GM18858 (cell line): Measurements from ENCODE around the gene AGXT.

Experiments
- ATAC-seq: cut with Tn5 transposase; IDR thresholded peaks from one replicate; pipeline ENCODE4 v1.9.1; 2021; ENCODE audit not compliant: unreplicated experiment

AGXT gene

DNA sequence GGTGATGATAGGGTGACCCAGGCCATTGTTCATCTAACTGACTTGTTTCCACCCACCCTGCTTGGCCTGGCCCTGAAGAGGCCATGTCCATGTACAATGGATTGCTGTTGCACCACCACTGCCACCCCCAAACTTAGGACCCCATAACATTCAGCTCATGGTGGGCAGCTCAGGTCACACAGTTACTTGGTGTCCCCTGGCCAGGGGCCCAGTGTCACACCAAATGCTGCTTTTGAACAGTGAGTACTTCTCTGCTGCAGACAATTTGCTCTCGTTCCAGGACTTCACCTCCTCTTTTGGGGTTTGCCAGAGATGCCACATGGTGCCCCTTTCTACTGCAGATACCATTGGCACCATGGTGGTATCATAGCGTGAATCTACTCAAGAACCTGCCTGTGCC is 15.6 kb downstream of the AGXT start:
- ATAC-seq: no peak

DNA sequence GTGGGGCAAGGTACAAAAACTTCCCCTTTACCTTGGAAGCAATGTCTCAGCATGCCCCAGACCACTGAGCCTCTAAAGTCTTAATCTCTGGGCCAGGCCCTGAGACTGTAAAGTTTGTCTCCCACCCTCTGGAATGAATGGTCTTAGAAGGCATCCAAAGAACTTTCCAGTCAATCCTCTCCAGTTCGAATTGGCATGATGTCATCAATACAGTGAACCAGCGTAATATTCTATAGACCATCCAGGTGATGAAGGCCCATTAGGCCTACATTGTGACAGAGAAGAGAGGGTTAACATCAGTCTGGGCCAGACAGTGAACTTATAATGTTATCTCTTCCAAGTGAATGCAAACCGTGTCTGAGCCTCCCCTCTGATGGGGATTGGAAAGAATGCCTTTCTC is 16.1 kb downstream of the AGXT start:
- no peak for ATAC-seq

DNA sequence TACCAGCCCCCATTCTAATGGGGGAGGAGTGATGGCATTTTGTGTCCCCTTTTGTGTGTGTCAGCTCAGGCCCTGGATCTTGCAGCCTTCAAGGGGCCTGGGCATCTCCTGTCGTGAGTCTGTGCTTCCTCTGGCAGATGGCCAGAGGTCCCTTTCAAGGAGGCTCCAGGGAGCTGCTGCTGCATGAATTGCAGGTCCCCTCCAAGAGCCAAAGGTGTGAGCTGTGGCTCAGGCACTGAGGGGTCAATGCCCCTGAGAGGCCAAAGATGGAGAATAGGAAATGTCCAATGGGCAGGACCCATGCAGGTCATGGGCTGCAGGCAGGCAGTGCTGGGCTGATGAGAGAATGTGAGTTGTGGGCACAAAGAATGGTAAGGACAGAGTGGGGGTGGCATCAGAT is 16.9 kb downstream of the AGXT start:
- ATAC-seq: no peak

DNA sequence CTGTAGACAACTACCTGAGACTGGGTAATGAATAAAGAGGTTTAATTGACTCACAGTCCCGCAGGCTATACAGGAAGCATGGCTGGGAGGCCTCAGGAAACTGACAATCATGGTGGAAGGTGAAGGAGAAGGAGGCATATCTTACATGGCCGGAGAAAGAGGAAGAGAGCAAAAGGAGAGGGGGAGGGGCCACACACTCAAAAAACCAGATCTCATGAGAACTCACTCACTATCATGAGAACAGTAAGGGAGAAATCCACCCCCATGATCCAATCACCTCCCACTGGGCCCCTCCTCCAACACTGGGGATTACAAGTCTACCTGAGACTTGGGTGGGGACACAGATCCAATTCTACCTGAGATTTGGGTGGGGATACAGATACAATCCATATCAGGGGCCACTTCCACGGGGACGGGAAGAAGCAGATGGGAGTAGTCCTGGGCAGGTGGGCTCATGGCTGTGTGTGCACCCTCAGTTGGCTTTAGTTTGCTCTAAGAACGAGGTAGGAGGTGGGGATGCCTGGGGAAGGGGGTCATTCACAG is 17.5 kb downstream of the AGXT start:
- no peak for ATAC-seq

DNA sequence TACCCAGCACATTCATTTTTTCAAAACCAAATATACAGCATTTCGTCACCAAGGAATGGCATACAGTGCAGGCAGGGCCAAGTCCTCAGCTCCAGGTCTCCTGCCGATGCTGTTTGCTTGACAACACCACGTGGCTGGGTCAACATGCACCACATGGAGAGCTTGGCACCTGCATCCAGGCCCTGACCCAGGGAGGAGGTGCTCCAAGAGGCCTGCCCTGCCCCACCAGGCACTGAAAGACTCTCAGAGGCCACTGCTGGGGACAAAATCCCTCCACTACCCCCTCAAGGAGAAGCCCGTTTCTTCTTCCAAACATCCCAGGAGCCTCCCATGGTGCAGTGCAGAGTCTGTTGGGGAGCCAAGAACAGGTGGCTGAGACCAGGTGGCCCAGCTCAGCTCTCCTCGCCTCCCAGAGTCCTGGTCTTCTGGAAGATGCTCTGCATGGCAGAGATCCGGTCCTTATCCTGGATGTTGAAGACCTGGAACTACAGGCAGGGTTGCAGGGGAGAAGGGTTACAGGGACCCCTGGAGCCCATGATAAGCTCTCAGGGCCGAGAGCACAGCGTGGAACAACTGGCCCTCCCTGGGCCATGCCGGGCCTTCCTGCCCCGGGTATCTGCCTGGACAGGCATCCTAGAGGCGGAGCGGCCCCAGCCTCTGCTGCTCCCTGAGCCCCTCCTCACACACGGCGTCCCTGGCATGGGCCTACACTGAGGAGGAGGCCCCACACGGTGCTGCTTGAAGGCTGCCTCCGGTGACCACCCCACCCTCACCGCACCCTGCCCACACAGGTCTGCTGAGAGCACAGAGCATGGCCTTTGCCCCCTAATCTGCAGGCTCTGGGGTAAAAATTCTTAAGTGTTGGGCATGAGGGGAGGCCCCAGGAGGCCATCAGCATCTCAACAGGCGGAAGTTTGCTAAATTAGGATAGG is 18.3 kb downstream of the AGXT start:
- no peak for ATAC-seq

DNA sequence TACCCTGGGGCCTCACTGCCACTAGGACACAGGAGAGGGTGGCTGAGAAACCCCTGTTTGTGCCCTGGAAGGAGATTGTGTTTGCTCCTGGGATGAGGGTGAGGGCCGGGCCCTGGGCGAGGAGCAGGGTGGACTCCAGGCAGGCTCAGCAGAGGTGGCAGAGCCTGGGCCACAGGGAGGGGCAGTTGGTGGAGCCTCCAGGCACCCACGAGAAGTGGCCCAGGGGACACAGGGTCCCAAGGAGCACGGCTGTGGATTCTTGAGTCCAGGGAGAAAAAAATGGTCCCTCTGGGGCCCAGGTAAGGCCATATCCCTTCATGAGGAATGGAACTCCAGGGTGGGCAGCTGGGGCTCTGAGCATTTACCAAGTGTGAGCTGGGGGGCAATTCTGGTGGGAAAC is 19.0 kb downstream of the AGXT start:
- no peak for ATAC-seq

DNA sequence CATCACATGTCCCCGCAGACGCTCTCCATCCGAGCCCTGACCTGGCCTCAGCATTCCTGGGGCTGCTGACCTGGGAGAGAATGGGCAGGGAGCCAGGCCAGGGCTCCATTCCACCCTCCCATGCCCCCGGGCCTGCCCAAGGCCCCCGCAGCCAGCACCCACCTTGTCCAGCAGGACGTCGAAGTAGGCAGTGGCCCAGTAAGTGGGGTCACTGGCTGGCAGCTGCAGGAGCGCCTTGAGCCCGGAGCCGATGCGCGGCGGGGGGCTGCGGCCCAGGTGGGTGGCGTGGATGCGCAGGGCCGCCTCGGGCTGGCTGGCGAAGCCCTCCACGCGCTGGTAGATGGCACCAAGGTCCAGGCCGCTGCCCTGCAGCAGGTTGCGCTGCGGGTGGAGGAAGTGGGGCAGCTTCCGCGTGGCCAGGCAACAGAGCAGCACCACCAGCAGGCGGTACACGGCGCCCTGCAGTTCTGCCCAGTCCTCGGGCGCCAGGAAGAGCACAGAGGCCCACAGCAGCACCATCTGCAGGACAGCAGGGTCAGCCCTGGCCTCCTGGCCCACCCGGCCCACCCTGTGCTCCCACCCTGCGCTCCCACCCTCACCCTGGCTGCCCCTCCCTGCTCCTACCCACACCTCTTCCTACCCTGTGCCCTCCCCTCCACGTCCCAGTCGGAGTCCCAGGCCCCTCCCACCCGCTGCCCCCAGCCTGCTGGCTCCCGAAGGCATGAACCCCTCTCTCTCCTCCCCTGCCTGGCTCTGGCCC is 19.7 kb downstream of the AGXT start:
- no peak for ATAC-seq

DNA sequence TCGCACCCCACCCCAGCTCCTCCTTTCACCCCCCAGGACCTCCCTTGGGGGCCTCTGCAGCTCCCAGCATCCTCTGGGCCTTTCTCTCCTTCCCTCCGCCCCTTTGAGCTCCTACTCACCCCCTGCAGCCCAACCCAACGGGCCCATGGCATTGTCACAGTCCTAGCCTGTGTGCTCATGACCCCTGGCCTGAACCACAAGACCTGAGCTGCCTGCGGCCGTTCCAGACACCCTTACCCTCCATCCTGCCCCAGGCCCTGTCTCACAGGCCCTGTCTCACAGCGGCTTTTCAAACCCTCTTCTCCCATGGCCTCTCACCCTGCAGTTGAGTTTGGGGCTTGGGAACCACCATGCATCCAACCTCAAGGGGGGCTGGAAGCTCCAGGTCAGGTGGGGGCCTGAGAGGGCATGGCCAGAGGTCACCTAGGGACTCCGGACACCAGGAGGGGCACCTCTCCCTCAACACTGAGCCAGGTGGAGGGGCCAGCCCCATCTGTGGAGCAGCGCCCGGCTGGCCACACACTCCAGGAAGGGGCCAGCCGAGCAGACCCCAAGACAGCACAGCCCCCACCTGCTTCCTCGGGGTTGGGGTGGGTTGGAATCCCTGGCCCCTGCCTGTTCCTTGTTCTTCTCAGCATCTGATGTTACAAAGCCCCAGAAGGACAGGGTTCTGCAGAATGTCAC is 20.4 kb downstream of the AGXT start:
- ATAC-seq: no peak

DNA sequence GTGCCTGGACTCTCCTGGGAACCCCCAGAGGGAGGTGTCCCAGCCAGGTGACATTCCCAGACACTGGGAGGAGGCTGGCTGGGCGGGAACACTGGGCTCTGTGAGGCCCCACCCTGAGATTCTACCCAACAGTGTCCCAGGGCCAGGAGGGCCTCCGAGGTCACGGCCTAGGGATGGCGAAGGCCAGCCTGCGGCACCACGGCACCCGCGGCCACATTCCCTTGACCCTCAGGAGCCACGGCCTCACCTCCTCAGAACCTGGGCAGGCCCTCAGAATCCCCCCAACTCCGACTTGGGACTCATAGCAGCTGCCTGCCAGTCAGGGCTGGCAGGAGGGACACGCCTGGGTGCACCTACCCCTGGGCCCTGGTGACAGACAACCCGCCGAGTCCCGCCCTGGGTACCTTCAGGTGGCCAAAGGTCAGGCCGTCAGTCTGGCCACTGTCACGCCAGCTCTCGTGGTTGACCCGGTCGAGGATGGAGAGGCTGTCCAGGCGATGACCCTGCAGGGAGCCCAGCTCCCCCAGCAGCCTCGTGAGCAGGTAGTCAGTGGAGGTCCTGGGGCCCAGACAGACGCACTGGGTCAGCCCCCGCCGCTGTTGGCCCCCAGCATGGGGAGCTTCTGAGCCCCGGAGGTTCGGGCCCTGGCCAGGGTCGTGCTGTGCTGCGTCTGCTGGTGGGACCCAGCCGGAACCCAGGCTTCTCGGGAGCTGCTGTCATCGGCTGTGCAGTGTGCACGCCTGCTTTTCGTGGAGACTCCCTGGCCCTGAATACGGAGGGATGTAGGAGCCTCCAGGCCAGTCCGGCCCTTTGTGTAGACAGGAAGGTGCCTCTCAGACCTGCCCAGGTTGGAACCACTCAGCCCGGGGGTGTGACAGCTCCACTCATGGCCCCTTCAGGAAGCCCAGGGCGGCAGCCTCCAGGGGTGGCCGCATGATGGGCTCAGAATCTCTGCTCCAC is 21.3 kb downstream of the AGXT start:
- ATAC-seq: no peak

DNA sequence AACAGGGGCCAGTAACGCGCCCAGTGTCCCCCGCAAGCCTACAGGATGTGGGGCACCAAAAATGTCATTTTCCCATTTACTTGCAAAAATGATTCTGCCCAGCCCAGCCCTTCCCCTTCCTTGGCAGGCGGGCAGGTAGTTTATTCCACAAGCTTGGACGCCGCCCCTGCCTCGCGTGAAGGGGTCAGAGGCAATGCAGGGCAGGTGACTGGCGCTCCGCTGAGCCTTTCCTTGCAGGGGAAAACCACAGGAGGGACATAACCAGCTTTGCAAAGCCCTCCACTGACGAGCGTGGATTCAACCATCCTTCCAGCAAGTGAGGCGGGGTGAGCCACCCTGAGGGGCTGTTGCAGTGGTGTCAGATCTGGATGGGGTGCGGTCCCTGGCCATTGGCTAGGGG is 22.1 kb downstream of the AGXT start:
- no peak for ATAC-seq

DNA sequence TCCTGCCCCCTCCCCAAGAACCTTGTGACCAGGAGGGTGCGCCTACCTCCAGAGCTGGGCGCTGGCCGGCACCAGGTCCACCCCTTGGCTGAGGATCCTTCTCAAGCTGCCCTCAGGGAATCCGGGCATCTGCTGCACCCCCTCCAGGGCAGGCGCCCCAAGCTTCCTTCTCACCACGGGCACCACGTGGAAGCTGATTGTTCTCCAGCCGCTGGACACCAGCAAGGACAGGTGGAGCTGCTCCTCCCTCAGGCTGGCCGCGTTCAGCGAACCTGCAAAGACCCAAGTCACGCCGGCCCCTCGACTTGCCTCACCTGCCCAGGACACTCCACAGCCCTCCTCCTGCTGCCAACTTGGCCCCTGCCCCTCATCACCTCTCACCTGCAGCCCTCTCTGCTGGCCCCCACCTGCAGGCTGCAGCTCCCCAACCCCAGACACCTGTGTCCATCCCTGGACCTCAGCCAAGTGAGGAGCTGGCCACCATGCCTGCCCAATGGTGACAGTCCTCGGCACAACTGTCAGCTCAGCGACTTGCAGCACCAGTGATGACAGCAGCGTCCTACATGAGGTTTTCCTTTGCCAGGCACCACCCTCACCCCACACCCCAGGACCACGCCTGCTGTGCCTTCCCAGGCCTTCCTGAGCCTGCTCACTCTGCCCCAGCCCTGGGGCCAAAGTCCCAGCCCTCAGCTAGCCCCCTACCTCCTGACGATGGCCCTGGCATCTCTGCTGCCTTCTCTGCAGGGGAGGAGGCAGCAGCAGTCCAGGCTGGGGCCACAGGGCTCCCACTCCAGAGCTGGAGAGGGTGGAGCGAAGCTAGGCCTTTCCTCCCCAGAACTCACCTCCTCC is 23.1 kb downstream of the AGXT start:
- no peak for ATAC-seq

DNA sequence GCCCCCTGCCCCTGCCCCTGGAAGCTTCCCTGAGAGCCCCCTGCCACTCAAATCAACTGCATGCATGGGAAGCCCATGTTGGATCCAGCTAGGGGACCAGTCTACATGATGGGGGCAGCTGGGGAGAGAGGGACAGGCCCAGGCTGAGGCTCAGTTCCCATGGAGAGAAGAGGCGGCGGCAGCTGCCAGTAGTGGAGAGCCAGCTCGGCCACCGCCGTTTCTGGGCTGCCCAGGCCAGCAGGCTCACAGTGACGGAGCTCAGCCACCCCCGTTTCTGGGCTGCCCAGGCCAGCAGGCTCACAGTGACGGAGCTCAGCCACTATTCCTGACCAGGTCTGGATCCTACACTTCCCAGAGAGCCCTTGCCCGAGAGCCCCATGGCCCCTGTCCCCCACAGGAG is 23.7 kb downstream of the AGXT start:
- no peak for ATAC-seq

DNA sequence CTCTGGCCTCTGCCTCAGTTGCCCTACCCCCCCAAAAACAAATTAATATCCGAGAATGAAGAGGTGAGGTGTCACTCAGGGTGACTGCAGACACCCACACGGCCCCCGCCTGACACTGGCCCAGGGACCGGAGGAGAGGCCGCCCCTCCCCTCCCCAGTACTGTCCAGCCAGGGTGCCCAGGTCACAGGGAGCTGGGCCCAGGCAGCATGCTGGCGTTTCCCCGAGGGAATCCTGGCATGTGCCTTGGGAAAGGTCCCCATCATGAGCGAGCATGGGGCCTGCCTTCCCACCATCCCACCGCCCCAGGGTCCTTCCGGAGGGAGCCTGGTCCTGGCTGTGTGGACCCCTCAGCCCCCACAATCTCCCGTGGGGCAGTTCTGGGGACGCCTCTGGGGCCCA is 24.3 kb downstream of the AGXT start:
- no peak for ATAC-seq

DNA sequence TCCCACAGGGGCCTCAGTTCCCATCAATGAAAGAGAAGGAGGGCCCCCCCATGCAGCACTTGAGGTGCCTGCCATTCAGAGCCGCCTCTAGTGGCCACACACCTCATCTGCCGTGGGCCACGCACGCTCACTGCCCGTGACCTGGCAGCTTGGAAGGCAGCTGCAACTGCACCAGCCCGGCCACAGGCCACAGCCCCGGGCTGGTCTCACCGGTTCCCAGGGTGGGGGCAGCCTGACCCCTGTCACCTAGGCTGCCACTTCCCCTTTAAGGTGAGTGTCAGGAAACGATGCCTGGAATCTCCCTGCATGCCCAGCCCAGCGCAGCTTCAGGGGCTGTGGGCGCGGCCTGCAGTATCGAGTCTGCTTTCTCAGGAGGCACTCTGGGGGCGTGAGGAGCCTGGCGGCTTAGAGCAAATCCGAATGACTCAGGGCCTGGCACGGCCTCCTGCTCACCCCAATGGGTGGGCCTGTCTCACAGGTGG is 24.8 kb downstream of the AGXT start:
- ATAC-seq: no peak

DNA sequence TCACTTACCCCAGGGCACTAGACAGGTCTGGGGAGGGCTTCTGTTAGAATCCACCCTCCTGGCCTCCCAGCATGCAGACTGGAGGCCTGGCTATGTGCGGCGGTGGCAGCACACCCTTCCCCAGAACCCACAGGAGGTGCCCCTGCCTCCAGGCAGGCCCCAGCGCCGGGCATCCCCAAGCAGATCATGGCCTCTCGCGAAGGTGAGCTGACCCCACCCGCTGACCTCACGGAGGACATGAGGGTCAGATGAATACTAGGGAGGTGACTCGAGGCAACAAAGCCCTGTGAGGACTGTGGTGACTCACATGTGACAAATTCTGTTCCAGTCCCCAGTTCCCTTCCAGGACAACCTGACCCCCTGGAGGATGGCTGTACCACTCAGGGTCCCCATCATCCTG is 25.4 kb downstream of the AGXT start:
- no peak for ATAC-seq

DNA sequence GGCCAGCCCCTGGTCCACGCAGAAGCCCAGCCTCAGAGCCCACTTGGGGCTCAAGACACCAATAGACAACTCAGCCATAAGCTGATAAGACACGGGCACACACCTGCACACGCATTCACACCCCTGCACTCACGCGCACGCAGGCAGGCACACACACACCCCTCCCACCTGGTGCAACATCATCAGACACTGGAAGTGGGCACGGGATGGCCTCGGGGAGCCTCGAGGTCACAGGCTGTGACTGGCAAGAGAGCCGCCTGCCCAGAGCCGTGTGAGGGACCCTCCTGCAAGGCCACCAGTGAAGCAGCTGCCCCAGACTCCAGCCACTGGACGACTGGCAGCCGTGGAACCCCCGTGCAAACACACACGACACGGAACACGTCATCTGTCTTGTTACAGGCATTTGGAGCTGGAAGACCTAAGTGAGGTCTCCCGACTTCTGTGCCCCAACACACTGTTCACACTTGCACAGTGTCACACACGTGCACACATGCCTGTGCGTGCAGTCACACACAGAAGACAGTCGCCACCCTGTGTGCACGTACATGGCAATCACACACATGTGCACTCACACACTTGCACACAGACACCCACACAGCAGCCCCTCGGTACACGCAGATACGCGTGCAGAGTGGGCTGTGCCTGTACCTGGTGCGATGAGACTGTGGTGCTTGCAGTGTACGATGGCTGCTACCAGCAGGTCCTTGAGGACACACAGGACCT is 26.4 kb downstream of the AGXT start:
- no peak for ATAC-seq

DNA sequence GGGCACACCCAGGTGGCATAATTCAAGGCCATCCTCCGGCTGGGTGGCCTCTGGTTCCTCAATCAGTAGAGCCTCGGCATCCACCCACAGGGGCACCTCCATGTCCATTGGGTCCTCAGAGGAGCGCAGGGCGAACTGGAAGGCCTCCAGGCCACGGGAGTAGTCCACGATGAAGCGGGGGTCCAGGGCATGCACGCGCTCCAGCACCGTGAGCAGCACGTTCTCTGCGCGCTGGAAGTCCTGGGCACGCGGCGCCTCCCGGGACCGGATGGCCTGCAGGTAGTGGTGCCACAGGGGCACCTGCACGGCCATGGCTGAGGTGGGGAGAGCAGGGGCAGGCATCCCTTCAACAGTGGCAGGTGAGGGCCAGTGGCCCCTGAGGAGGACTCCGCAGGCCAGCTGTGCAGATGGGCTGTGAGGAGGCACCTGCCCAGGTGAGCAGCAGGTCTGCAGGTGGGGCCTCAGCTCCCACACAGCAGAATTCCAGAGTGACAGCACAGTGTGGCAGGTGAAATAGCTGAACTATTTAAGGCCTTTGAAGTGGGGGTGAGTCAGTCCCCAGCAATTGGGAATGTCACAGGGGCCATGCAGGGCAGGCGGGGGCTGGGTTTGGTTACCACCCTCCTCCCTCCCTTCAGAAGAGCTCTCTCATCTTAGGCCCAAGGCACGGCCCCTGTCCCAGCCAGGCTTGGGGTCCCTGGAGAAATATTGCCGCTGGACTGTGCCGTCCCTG is 27.2 kb downstream of the AGXT start, which contains the start of gene MAB21L4:
Gene MAB21L4 (minus strand): TSS at position 501 of the 733 bp plus-strand sequence. CDS start 159 bp downstream, at position 342.
- ATAC-seq: no peak

DNA sequence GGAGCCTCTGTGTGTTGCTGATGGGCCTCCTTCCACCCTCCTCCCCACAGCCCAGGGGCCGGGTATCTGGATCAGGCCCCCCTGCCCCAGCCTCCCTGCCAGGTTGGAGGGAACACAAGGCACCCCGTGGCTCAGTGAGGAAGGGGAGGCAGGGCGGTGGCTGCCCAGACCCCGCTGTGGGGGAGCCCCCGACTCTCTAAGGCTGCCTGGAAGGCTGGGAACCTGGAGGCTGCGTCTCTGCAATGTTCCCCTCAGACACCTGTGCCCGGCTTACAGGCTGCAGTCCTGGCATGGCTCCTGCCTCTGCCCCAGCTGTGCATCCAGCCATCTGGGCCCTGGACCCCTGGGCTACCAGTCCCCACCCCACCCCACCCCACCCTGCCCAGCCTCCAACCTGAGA is 27.8 kb downstream of the AGXT start:
- ATAC-seq: no peak
